NCI-H187 treated with DMSO at 0.1 percent for 48 hours (cell line): ENCODE measurements around the gene COL28A1.

Experiments used
- DNase-seq: peaks from one replicate; lab custom pipeline; 2025; lab: John Stamatoyannopoulos, UW

Gene COL28A1

DNA sequence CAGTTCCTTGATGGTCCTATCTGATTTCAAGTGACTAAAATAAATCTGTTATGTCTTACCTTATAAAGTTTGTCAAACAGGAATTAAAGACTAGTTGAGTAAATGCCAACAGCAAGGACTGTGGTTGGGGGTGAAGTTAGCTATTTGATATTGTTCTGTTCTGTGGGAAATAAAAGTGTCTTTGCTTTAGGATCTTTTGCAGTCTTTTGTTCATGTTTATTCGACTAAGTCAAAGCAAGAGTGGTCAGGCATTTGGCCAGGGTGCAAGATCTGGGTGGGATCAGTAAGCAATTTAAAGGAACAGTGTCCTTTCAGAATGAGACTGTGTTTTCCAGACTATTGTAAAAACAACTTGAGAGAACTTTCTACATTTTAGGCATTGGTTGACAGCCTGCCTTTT lies at the start of gene COL28A1:
COL28A1 (minus strand) TSS at position 183 of the 400 bp plus-strand sequence. CDS start 2,998 bp downstream, outside the sequence.
- DNase-seq = no peak

DNA sequence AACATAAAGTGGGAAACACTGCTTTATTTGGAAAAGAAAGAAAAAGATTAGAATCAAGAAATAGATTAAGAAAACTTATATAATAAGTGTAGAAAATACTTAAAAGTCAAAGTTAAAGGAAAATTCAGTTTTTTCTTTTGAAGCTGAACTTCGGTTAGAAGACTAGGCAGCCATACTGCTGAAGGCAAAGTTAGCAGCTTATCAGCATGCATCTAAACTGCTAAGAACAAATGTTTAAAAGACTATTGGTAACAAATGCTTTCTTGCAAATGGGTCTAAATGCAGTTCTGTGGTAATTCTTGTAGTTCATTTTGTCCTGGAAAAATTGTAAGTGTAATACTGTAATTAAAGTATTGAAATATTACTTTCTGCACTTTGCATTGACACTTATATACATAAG lies 49.0 kb upstream of the COL28A1 start:
- DNase-seq = no peak

- no peak for DNase-seq
Measured at GRCh38 chr7:7583731-7584130, 48.1 kb upstream of the COL28A1 start.

DNA sequence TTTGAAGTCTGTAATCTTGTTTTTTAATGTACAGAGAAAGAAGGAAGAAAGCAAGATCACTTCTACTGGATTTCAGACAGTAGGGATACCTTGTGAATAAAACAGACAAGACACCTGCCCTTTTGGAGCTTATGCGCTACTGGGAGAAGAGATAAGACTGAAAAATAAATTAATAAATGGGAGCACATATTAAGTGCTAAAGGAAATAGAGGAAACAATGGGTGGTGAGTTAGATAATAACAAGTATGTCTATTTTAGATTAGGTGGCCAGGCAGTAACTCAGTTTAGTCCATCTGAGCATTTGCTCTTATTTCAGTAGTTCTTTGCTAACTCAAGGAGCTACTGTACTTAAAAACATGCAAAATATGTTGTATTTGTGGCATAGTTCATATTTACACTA lies 46.9 kb upstream of the COL28A1 start:
- no peak for DNase-seq

- no peak for DNase-seq
Measured at GRCh38 chr7:7581531-7582179, 46.0 kb upstream of the COL28A1 start.

DNA sequence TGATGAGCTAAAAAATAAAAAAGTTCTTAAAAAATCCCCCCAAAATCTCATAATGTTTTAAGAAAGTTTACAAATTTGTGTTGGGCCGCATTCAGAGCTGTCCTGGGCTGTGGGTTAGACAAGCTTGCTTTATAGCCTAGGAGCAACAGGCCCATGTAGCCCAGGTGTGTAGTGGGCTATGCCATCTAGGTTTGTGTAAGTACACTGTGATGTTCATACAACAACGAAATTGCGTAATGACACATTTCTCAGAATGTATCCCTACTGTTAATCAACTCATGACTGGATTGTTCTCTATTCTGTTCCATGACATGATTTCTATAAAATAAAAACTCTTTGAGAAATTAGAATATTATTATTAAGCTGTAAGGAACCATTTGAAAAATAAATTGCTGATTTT lies 44.0 kb upstream of the COL28A1 start:
- DNase-seq = no peak

DNA sequence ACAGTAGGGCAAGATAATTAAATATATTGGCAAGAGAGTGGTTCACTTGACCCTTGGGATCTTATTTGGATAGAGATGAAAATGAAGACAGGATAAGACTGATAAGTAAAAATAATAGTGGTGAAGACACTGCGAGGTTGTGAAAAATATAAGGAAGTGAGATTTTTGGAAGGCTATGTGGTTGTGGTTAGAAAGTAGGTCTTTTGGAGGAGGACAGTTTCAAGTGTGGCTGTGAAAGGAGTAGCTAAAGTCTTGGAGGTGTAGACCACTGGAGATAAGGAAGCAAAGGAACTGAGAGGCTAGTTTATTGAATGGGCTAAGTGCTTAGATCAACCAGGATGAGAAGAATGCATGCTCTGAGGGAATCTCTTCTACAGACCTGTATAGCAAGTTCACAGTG lies 42.2 kb upstream of the COL28A1 start:
- DNase-seq = no peak

DNA sequence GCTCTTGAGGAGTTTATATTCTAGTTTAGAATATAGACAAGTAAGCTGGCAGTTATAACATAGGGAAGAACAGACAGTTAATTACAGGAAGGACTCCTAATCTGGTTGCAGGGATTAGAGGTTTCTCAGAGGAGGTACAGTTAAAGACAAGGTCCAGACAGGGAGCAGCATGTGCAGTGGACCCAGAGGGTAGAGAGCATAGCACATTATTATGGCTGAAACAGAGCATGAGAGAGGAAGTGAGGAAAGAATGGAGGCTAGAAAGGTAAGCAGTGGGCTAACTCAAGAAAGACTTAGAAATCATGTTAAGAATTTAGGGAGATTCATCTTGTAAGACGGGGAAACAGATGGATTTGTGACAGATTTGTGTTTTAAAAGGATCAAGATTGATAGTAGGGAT lies 40.7 kb upstream of the COL28A1 start:
- no peak for DNase-seq

DNA sequence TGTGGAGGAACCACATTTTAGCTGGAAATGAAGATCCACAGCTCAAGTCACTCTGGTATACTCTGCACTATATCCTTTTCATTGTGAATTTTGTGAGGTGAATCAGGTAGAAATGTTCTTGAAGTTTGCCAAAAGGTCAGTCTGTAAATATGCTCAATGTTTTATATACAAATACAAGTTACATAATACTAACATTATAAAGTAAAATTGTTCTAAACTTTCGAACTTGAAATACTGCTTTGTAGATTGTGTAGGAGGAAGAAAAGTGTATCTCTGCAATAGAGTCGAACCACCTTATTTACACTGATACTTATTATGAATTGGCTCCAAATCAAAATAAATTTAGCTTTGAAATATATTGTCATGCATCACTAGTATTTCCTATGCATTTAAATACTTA lies 38.0 kb upstream of the COL28A1 start:
- DNase-seq = no peak

GRCh38 chr7:7570584-7570983 lies 34.9 kb upstream of the COL28A1 start:
- no peak for DNase-seq

- no peak for DNase-seq
Measured at GRCh38 chr7:7569615-7570014, 33.9 kb upstream of the COL28A1 start.

- no peak for DNase-seq
Measured at GRCh38 chr7:7569081-7569527, 33.4 kb upstream of the COL28A1 start.

- DNase-seq = no peak
Measured at GRCh38 chr7:7568553-7568952, 32.9 kb upstream of the COL28A1 start.

DNA sequence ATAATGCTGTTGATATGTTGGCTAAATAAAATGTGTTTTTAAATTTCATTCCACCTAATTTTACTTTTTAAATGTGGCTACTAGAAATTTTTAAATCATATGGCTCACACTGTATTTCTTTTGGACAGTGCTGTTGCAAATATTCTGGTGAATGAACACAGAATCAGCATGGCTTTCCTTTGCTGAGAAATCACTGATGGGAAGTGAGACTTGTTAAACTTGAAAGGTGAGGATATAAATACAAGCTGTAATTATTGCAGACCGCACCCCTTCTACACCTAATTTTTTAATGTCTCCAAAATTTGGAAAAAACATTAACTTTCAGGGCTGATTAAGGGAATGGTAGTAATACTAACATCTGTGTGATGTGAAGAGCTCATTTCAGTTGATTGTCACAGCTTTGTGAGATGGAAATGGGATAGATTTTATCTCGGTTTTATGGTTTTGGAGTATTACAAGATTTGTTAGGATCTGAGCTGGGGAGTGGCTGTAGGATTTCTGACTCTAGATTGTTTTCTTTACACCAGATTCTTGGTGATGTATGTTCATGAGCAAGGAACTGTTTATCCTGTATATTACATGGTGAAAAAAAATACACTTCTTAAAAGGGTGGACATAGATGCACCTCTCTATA lies 32.3 kb upstream of the COL28A1 start:
- DNase-seq = no peak

DNA sequence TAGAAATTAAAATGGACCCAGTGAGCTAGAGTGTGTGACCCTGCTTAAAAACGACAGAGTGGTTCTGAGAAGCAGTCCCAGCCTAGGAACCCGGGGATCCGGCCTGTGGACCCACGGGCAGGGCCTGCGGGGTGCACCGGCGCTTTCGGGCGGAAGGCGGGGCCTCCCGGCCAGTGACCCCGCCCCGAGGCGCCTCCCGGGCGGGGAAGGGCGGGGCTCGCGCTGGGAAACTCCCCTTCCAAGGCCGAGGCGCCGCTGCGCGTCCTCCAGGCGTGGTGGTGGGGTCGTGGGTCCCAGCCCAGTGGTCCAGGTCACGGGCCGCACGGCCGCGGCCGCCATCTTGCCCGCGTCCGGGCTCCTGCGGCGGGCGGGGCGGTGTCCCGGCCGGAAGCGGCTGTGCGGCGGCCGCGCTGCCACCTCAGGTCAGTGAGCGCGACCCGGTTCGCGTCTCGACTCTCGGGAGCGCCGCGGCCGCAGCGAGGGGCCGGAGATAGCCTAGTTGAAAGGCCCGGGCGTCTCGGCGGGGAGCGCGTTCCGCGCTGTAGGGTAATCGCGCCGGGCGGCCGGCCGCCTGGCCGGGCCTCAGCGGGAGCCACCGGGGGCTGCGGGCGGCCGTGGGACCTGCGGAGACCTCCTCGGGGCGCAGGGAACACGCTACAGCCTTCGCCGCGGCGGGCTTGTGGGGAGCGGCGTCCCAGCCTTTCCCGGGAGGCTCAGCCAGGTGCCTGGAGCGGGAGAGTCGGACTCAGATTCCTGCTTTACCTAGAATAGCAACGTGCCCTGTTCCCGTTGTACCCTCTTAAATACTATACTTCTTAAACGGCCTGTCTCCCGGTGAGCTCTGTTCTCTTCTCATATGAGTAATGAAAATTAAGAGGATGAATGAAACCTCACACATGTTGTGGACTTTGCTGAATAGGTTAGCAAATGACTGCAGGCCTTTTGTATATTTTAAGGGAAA lies 31.3 kb upstream of the COL28A1 start, which contains the start of gene MIOS:
MIOS (plus strand) TSS at position 234 of the 961 bp plus-strand sequence. CDS start 5,592 bp downstream, outside the sequence.
- no peak for DNase-seq

- DNase-seq = no peak
Measured at GRCh38 chr7:7565746-7566650, 30.3 kb upstream of the COL28A1 start.

- DNase-seq = no peak
Measured at GRCh38 chr7:7565018-7565680, 29.5 kb upstream of the COL28A1 start.

DNA sequence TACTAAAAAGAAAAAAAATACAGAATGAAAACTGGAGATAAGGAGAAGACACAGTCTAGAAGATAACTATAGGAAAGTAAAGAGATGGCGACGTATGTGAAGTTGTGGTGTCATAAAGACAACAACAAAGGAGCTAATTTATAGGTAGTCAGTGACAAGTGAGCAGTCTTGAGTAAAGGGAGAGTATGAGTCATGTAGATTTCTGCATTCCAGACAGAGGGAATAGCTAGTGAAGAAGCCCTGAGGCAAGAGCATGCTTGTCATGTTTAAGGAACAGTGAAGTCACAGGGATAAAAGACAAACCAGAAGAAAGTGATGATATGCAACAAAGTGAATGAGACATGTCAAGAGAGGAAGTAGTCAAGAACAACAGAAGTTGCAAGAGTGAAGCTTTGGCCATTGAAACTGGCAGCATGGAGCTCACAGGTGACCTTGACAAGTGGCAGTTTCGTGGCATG lies 28.7 kb upstream of the COL28A1 start:
- DNase-seq = no peak

- DNase-seq = no peak
Measured at GRCh38 chr7:7563813-7564212, 28.1 kb upstream of the COL28A1 start.

- no peak for DNase-seq
Measured at GRCh38 chr7:7563269-7563668, 27.6 kb upstream of the COL28A1 start.

DNA sequence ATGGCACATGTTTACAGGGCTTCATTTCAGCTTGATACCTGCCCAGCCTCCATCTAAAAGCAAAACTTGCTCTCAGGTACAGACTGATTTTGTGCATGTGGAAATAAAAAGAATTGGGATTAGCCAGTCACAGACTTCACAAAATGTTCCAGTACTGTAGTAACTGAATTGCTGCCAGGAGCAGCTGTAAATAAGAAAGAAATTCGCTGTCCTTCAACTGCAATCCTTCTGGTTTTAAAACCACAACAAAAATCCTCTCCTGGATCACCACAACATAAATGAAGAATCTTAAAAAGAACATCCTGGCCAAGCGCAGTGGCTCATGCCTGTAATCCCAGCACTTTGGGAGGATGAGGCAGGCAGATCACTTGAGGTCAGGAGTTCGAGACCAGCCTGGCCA lies 27.1 kb upstream of the COL28A1 start:
- DNase-seq = no peak
